Measurements from ENCODE around the gene GPSM3.

The GPSM3 gene

DNA sequence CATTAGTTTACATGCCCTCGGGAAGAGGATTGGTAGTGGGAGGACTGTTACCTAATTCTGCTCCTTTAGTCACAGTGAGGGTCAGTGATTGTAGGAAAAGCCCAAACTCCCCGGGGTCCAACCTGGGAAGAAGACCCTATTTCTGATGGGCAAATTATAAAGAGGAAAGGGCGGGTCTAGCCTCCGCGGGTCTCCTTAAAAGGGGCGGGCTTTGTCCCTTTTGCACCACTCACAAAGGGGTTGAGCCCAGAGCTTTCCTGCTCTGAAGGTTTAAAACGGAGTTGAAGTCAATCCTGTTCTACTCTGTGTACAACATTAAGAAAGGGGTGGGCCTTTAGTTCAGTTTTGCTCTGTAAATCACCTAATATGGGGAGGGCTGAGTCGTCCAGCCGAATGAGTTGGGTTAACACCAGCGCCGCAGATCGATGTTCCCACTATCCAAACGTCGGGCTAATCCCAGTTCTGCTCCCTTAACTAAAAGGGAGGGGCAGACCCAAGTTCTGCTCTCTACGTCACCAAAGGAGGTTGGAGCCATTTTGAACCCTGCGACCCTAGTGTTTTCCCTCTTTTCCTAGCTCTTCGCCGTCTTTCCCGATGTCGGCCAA is 15.2 kb downstream of the GPSM3 start:
- Histone ChIP-seq H3K36me3 (ENCODE audit: control insufficient read depth in 2 of 2, insufficient read depth in 1 of 2, low read length in 2 of 2) (peaks cover 0 to 32% of the 10 kb centered on the region in 2 experiments; a peak in 2 of 3 replicates), H3K27ac (ENCODE audit: extremely low read depth, low read depth, low read length) (peak overlapping the region; percentile 80), H3K4me3 (ENCODE audit: low read depth, low read length) (peak overlapping the region; percentile 48), H3K4me1 (ENCODE audit: control insufficient read depth, insufficient read depth, low read length) (peaks cover 14% of the 10 kb centered on the region), H3K9me3 (ENCODE audit: control insufficient read depth, insufficient read depth, low read depth, low read length) (no peaks in the 10 kb centered on the region)
- POLR2A ChIA-PET = interaction anchor here (0.6 to 2.5 kb wide), 14 partner anchors 8 to 795 kb away, joined by 3 to 38 read pairs (median 6); partner anchors contain the start of genes ATF6B, EGFL8, FKBPL and GPSM3
- CTCF ChIA-PET = interaction anchor here (0.6 to 1.6 kb wide), 7 partner anchors 12 to 77 kb away, joined by 3 to 15 read pairs (median 5); no protein-coding TSS in a partner anchor
- TF ChIP-seq SP2 (tag by site-specific recombination; IDR thresholded peaks at IDR 0.05) (peak; percentile 3), ZNF654 (tag by site-specific recombination; IDR thresholded peaks at IDR 0.05; ENCODE audit: low read depth) (no peak), ZNF658 (tag by site-specific recombination; IDR thresholded peaks at IDR 0.05) (no peak), ZNF184 (tag by site-specific recombination; IDR thresholded peaks at IDR 0.05) (no peak; the same call in 1 of the 2 replicates), ZBTB7A (tag by site-specific recombination; IDR thresholded peaks at IDR 0.05; ENCODE audit: low read depth) (peak; percentile 24; the same call in 1 of the 2 replicates), OVOL3 (tag by site-specific recombination; IDR thresholded peaks at IDR 0.05) (no peak), ZNF202 (tag by site-specific recombination; IDR thresholded peaks at IDR 0.05; ENCODE audit: borderline replicate concordance) (no peak), ZNF48 (tag by site-specific recombination; IDR thresholded peaks at IDR 0.05) (no peak), ZNF664 (tag by site-specific recombination; IDR thresholded peaks at IDR 0.05) (no peak), ZFP3 (tag by site-specific recombination; IDR thresholded peaks at IDR 0.05; ENCODE audit: low read depth) (no peak), REPIN1 (tag by site-specific recombination; IDR thresholded peaks at IDR 0.05; ENCODE audit: low read depth) (no peak), HOXC10 (CRISPR knock-in tag; IDR thresholded peaks at IDR 0.05) (no peak), ZNF548 (tag by site-specific recombination; IDR thresholded peaks at IDR 0.05) (no peak), ZNF510 (tag by site-specific recombination; IDR thresholded peaks at IDR 0.05; ENCODE audit: insufficient replicate concordance) (no peak), ZNF132 (tag by site-specific recombination; IDR thresholded peaks at IDR 0.05; ENCODE audit: borderline replicate concordance) (no peak), SETDB1 (IDR thresholded peaks at IDR 0.05; ENCODE audit: insufficient read length, low read length) (no peak)
- TF ChIP-seq, protein P1, sequence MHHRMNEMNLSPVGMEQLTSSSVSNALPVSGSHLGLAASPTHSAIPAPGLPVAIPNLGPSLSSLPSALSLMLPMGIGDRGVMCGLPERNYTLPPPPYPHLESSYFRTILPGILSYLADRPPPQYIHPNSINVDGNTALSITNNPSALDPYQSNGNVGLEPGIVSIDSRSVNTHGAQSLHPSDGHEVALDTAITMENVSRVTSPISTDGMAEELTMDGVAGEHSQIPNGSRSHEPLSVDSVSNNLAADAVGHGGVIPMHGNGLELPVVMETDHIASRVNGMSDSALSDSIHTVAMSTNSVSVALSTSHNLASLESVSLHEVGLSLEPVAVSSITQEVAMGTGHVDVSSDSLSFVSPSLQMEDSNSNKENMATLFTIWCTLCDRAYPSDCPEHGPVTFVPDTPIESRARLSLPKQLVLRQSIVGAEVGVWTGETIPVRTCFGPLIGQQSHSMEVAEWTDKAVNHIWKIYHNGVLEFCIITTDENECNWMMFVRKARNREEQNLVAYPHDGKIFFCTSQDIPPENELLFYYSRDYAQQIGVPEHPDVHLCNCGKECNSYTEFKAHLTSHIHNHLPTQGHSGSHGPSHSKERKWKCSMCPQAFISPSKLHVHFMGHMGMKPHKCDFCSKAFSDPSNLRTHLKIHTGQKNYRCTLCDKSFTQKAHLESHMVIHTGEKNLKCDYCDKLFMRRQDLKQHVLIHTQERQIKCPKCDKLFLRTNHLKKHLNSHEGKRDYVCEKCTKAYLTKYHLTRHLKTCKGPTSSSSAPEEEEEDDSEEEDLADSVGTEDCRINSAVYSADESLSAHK (tag by site-specific recombination; IDR thresholded peaks at IDR 0.05) = no peak
- TF ChIP-seq, protein P2, sequence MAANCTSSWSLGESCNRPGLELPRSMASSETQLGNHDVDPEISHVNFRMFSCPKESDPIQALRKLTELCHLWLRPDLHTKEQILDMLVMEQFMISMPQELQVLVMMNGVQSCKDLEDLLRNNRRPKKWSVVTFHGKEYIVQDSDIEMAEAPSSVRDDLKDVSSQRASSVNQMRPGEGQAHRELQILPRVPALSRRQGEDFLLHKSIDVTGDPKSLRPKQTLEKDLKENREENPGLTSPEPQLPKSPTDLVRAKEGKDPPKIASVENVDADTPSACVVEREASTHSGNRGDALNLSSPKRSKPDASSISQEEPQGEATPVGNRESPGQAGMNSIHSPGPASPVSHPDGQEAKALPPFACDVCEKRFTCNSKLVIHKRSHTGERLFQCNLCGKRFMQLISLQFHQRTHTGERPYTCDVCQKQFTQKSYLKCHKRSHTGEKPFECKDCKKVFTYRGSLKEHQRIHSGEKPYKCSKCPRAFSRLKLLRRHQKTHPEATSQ (tag by site-specific recombination; IDR thresholded peaks at IDR 0.05) = no peak
- TF ChIP-seq, protein P3, sequence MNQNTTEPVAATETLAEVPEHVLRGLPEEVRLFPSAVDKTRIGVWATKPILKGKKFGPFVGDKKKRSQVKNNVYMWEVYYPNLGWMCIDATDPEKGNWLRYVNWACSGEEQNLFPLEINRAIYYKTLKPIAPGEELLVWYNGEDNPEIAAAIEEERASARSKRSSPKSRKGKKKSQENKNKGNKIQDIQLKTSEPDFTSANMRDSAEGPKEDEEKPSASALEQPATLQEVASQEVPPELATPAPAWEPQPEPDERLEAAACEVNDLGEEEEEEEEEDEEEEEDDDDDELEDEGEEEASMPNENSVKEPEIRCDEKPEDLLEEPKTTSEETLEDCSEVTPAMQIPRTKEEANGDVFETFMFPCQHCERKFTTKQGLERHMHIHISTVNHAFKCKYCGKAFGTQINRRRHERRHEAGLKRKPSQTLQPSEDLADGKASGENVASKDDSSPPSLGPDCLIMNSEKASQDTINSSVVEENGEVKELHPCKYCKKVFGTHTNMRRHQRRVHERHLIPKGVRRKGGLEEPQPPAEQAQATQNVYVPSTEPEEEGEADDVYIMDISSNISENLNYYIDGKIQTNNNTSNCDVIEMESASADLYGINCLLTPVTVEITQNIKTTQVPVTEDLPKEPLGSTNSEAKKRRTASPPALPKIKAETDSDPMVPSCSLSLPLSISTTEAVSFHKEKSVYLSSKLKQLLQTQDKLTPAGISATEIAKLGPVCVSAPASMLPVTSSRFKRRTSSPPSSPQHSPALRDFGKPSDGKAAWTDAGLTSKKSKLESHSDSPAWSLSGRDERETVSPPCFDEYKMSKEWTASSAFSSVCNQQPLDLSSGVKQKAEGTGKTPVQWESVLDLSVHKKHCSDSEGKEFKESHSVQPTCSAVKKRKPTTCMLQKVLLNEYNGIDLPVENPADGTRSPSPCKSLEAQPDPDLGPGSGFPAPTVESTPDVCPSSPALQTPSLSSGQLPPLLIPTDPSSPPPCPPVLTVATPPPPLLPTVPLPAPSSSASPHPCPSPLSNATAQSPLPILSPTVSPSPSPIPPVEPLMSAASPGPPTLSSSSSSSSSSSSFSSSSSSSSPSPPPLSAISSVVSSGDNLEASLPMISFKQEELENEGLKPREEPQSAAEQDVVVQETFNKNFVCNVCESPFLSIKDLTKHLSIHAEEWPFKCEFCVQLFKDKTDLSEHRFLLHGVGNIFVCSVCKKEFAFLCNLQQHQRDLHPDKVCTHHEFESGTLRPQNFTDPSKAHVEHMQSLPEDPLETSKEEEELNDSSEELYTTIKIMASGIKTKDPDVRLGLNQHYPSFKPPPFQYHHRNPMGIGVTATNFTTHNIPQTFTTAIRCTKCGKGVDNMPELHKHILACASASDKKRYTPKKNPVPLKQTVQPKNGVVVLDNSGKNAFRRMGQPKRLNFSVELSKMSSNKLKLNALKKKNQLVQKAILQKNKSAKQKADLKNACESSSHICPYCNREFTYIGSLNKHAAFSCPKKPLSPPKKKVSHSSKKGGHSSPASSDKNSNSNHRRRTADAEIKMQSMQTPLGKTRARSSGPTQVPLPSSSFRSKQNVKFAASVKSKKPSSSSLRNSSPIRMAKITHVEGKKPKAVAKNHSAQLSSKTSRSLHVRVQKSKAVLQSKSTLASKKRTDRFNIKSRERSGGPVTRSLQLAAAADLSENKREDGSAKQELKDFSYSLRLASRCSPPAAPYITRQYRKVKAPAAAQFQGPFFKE (tag by site-specific recombination; IDR thresholded peaks at IDR 0.05; ENCODE audit: borderline replicate concordance) = no peak
- TF ChIP-seq, protein P4, sequence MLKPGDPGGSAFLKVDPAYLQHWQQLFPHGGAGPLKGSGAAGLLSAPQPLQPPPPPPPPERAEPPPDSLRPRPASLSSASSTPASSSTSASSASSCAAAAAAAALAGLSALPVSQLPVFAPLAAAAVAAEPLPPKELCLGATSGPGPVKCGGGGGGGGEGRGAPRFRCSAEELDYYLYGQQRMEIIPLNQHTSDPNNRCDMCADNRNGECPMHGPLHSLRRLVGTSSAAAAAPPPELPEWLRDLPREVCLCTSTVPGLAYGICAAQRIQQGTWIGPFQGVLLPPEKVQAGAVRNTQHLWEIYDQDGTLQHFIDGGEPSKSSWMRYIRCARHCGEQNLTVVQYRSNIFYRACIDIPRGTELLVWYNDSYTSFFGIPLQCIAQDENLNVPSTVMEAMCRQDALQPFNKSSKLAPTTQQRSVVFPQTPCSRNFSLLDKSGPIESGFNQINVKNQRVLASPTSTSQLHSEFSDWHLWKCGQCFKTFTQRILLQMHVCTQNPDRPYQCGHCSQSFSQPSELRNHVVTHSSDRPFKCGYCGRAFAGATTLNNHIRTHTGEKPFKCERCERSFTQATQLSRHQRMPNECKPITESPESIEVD (tag by site-specific recombination; IDR thresholded peaks at IDR 0.05) = no peak
- TF ChIP-seq, protein P5, sequence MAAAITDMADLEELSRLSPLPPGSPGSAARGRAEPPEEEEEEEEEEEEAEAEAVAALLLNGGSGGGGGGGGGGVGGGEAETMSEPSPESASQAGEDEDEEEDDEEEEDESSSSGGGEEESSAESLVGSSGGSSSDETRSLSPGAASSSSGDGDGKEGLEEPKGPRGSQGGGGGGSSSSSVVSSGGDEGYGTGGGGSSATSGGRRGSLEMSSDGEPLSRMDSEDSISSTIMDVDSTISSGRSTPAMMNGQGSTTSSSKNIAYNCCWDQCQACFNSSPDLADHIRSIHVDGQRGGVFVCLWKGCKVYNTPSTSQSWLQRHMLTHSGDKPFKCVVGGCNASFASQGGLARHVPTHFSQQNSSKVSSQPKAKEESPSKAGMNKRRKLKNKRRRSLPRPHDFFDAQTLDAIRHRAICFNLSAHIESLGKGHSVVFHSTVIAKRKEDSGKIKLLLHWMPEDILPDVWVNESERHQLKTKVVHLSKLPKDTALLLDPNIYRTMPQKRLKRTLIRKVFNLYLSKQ (tag by site-specific recombination; IDR thresholded peaks at IDR 0.05; ENCODE audit: borderline replicate concordance) = no peak
- TF ChIP-seq, protein P6, sequence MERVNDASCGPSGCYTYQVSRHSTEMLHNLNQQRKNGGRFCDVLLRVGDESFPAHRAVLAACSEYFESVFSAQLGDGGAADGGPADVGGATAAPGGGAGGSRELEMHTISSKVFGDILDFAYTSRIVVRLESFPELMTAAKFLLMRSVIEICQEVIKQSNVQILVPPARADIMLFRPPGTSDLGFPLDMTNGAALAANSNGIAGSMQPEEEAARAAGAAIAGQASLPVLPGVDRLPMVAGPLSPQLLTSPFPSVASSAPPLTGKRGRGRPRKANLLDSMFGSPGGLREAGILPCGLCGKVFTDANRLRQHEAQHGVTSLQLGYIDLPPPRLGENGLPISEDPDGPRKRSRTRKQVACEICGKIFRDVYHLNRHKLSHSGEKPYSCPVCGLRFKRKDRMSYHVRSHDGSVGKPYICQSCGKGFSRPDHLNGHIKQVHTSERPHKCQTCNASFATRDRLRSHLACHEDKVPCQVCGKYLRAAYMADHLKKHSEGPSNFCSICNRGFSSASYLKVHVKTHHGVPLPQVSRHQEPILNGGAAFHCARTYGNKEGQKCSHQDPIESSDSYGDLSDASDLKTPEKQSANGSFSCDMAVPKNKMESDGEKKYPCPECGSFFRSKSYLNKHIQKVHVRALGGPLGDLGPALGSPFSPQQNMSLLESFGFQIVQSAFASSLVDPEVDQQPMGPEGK (tag by site-specific recombination; IDR thresholded peaks at IDR 0.05) = peak; percentile 70; the same call in 1 of the 2 replicates
